GM21360 (cell line): Measurements from ENCODE around the gene SLC39A1.
"Not testable (repeated sequence)": the region's sequence is repeated elsewhere in the genome, so short reads cannot be mapped to it uniquely, and the experiment has no call there.

Experiments used
- ATAC-seq: cut with Tn5 transposase; IDR thresholded peaks from one replicate; pipeline ENCODE4 v1.9.1; 2021; ENCODE audit warnings: mild to moderate bottlenecking, moderate library complexity; ENCODE audit not compliant: unreplicated experiment

The SLC39A1 gene

DNA sequence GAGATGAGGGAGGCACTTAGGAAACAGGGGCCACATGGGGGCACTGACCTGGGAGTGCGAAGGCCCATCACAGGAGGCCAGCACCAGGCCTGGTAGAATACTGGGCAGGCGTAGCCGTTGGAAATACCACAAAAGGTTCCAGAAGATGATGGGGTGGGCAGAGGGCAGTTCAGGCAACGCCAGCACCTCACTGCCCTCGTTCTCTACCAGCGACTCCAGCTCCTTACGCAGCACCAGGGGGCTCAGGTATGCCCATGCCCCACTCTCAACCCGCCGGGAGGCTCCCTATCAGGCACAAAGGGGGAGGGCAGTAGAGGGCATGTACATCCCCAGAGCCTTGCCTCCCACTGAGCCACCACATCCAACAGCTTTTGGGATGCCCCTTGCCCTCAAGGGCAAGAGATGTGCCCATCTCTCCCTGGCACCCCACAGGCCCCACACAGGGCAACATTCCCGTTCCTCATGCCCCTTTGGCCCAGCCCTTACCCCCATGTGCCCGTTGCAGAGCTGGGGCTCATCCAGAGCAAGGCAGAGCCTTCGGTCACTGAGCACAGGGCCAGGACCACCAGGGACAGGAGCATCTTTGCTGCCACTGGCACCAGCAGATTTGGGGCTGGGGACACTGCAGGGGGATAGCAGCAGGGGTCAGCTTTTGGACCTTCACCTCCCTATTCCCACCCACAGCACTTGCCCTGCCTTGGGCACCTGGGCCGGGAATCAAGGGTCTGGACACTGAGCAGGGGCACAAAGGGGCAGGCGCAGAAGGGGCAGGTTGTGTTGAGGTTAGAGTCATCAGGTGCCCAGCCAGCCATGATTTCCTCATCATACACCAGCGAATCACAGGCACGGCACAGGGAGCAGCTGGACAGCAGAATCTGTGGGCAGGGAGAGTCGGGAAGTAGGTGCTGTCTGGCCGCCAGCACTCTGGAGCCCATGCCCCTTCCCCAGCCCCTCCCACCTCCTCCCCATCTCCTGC, 30.9 kb downstream of the SLC39A1 start:
- no peak for ATAC-seq

DNA sequence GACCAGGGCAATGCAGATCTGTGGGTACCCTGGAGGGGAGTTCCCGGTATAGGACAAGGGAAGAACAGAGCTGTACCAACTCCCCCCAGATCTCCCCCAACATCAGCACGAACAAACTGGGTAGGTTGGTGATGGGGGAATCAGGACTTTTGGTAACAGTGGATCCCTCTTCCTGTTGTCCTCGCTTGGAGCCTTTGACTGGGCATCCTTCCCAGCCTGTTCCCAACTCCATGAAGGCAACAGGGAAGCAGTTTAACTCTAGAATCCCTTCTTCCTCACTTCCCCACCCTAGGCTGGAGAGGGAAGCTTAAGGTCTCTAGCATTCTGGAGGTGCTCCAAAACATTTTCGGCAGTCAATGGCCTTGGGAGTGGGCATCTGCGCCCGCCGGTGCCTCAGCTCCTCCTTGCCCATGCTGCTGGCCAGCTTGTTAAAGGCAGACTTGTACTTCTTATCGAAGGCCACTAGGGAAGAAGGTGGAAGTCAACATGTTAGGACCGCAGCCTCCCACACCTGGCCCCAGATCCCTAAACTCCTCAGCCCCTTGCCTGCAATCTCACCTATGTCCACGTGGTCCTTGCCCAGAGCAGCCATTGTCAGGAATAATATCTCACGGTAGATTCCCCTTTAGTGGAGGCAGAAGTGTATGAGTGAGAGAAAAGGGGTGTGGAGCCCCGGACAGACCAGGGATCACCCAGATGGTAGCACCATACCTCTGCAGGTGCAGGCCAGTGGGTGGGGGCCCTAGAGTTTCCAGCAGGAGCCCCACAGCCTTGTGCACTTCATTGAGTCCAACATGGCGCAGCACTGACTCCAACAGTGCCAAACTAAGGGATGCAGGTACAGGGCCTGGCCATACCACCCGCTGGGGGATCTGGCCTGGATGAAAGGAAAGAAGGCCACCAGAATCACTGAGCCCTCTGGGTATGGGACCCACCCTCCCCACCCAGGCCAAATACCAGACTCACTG, 33.1 kb downstream of the SLC39A1 start:
- ATAC-seq, result no peak

GRCh38 chr1:153929426-153929825, 33.9 kb downstream of the SLC39A1 start:
- no peak for ATAC-seq

GRCh38 chr1:153928791-153929341, 34.5 kb downstream of the SLC39A1 start:
- ATAC-seq, result no peak

GRCh38 chr1:153928245-153928644, 35.1 kb downstream of the SLC39A1 start:
- no peak for ATAC-seq

DNA sequence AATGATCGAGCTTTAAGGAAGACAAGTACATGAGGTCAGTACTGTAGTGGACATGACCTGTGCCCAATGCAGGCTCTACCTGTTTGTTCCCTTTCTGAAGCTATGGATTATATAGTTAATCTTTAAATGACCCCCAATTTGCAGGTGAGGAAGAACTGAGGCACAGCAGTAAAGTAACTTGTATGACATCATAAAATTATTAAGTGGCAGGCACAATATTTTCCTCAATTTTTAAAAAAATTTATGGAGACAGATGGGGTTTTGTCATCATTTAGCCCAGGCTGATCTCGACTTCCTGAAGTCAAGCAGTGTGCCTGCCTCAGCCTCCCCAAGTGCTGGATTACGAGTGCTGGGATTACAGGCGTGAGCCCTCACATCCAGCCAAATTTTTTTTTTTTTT, 36.9 kb downstream of the SLC39A1 start:
- ATAC-seq, result no peak

GRCh38 chr1:153922972-153923925, 40.1 kb downstream of the SLC39A1 start, which contains the start of gene GATAD2B:
Gene GATAD2B (minus strand): TSS chr1:153922972. CDS start chr1:153828347, 94,625 bp downstream.
- ATAC-seq, result peak; percentile 88

DNA sequence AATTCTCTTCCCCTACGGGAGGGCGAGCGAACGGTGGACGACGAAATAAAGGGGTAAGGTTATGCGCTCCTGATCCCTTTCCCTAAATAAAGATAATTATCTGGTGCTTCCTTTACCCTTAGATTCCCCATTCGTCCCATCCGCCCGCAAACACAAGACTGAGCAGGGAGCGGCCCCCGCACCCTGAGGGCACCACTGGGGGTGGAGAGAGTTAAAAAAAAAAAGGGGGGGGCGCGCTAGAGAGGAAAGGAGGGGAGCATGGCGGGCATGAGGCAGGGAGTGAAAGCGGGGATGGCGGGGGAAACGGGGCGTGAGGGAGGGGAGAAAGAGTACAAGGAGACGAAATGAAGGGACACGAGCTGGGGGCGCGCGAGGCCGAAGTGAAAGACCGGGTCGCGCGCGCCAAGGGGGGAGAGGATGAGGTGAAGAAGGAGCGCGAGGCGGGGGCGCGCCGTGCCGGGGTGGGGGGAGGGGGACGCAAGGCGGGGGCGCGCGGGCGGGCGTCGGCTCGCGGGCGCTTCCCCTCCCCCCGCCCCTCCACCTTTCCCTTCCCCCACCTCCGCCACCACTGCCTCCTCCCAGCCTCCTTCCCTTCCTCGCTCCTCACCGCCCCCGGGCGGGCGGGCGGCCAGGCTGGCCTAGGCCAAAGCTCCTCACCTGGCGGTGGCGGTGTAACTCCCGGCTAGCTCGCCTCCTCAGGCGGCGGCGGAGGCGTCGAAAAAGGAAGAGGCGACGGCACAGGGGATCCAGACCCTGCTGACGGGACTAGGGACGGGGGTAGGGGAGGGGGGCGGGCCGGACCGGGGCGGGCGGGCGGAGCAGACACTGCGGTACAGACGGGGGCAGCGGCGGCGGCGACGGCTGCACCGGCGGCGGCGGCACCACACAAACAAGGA, 41.0 kb downstream of the SLC39A1 start:
- peak; percentile 35 for ATAC-seq

DNA sequence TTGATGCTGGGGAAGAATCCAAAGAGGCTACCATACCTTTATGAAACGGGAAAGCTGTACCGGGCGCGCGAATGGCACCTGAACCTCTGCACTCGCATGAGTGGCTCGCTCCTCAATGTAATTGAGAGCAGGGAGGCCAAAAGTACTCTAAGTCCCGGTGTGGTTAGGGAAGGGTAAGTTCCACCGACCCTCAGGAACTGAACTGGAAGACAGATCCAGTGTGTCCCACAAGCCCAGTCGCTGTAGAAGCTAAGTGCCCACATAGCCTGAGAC, 41.6 kb downstream of the SLC39A1 start:
- no peak for ATAC-seq

- ATAC-seq, result no peak
Observed at GRCh38 chr1:153921080-153921802, 42.1 kb downstream of the SLC39A1 start.

DNA sequence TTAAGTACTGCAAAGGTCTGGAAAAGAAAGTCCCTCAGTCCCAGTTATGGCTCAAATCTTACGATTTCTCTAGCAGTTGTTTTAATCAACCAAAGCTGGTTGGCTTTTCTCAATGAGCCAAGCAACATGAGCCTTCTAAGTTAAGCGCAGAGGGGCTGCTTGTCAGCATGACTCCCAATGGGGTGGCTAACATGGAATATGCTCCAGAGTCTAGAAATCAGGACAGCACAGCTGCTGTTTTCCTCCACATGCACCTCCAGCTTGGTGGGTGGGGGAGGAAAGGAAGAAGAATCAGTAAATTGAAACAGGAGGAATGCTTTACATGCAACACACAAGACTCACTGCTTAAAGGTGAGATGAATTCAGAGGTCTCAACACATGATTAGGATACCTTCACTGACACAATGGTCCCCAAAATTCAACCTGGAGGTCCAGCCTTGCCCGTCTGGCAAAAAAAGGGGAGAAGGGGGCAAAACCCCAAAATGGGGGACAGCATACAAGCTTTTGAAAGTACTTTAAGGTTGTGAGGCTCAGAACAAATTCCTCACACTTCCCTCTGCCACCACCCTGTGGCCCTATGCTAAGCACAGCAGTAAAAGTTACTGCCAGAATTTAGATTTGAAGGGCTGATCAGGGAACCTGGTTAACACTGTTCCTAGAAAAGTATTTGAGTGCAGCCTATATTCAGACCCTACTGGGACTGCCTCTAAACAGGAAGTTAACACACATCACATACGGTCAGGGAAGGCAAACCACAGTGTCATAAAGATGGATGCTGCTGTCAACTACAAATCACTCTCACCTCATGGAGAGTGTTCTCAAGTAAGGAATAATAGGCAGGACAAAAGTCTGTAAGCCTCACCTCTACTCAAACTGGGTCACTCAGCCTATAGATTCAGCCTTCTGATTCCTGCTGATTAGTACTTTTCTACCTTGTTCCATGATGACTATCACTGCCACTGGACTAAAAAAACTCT, 43.2 kb downstream of the SLC39A1 start:
- ATAC-seq, result no peak

DNA sequence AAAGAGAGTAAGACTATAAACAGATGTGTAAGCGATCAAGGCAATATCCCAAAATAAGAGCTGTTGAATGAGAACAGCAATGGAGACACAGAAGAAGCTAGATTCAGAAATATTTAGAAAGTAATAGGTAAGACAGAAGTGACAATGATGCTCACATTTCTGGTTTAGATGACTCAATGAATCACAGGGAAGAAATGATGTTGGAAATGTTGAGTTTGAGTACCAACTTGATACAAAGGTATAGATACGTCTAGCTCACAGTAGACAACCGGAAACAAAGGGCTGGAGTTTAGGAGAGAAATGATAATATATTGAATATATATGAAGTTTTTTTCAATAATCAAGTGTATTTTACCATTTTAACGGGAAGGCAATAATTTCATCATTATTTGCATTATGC, 47.0 kb downstream of the SLC39A1 start:
- ATAC-seq, result no peak

GRCh38 chr1:153912349-153912748, 51.0 kb downstream of the SLC39A1 start:
- ATAC-seq, result no peak

DNA sequence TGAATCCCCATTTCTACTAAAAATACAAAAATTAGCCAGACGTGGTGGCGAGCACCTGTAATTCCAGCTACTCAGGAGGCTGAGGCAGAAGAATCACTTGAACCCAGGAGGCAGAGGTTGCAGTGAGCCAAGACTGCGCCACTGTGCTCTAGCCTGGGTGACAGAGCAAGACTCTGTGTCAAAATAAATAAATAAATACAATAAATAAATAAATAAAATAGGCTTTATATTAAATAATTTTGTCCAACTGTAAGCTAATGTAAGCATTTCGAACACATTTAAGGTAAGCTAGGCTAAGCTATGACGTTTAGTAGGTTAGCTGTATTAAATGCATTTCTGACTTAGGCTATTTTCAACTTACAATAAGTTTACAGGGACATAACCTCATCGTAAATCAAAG, 52.8 kb downstream of the SLC39A1 start:
- not testable (repeated sequence) for ATAC-seq
